Measurements from ENCODE around the gene USP48.
"Not testable (repeated sequence)": the region's sequence is repeated elsewhere in the genome, so short reads cannot be mapped to it uniquely, and the experiment has no call there.

The USP48 gene

DNA sequence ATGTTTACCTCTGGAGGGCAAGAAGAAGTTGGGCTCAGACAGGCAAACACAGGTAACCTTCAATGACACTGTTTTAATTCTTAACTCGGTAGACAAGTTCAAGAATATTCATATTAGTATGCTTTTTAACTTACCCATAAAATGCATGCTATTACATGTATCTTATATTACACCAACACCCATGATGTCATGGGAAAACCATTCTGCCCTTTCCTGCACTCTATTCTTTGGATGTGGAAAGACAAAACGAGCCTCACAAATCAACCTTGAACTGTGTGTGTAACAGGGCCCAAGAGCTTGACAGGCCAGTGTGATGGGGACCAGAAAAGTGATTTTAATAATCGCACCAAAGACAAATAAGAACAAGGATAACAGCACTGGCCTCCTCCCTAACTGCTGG is 91.2 kb downstream of the USP48 start:
- DNase-seq, result no peak

DNA sequence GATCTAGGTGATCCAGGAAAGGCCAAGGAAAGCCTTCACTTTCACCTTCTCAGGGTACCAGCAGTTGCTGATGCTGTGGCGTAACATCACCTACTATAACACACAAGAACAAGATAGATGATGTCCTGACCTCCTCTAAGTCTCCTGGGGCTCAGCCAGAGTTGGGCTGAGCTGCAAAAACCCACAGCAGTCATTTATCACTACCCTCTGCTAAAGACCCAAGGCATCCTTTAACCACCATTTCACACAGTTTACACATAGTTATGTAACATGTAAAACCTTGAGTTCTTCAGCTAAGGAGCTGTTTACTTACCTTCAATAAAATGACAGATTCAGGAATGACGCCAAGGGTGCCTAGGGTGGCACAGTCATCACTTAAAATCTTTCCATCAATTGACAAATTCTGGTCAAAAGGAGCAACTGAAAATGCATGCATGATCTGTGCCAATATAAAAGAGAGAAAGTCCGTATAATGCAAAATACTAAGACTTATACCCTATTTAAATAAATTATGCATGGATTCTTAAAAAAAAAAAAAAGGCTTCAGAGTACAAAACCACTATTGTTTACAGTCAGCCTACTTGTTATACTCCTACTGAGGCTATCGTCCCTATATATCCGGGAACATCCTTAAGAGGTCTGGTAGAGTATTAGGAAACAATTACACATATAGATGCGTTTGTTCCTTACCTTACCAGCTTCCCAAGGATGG is 93.1 kb downstream of the USP48 start:
- no peak for DNase-seq

DNA sequence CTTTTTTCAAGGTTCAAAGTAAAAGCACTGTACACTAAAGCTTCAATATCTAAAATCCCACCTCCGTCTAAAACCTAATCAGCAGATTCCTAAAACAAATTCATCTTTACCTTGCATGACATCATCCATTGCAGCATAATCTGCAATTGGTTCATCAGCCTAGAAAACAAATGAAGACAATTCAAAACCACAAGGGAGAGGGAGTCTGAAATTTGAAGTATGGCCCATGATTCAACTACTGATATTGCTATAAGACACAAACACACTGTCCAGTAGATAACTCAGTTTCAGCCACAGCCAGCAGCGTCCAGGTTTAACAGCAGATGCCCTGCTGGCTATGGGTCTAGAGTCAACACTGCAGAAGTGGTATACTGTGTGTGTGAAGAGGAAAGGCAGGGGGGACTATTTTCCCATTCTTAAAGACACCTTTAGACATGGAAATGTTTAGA is 95.8 kb downstream of the USP48 start:
- DNase-seq, result no peak

DNA sequence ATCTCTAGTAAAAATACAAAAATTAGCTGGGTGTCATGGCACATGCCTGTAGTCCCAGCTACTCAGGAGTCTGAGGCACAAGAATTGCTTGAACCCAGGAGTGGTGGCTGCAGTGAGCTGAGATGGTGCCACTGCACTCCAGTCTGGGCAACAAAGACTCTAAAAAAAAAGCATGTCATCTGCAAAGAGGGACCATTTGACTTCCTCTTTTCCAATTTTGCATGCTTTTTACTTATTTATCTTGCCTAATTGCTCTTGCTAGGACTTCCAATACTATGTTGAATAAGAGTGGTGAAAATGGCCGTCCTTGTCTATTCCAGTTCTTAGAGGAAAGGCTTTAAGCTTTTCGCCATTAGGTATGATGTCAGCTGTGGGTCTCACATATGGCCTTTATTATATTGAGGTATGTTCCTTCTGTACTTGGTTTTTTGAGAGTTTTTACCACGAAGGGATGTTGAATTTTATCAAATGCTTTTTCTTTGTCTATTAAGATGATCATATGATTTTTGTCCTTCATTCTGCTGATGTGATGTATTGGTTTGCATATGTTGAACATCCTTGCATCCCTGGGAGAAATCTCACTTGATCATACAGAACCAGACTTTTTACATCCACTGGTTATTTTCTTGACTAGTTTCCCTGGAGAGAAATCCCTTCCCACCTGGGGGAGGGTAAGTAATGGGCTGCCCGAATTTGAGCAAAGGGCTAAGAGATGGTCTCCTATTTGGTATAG is 96.8 kb downstream of the USP48 start:
- DNase-seq, result no peak

DNA sequence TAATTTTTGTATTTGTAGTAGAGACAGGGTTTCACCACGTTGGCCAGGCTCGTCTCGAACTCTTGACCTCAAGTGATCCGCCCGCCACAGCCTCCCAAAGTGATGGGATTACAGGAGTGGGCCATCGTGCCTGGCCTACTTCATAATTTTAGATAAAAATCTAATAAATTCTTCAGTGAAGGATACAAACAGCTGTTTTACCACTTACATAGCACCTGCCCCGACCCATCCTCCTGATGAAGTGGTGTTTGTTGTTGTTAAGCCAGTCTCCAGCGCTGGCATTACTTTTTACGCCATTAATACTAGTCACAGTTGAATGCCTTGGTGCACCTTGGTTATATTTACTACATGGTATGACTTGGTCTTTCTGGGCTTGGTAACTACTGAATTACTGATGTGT is 101.5 kb downstream of the USP48 start:
- no peak for DNase-seq

DNA sequence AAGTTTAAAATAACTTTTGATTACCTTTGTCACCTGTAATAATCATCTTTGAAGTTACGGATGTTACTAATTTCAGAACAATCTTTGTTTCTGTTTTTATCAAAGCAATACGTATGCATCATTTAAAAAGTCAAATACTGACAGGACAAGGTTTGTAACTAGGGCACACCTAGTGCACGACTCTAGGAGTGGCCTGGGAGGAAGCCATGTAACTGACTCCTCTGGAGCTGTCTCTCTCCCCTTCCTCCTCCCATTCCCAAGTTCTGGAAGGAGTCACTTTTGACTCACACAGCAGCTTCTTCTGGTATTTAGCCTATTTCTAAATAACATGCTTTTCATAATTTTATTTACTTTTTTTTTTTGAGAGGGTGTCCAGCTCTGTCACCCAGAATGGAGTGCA is 102.0 kb downstream of the USP48 start:
- DNase-seq, result no peak

DNA sequence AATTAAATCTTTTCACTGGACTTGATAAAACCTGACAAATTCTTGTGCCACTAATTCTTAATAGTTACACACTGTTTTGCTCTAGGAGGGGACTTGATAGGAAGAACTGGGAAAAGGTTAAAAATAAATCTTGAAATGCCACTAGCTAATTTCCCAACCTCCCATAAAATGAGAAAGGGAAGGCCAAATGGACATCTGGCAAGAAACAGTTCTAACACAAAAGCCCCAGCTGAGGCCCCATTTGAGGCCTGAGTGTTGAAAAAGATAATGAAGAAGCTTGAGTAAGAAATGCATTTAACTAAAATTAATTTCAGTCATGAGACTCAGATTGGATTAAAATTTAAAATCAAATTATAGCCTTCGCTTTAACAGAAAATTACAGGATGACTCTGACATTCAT is 102.6 kb downstream of the USP48 start:
- DNase-seq, result no peak

DNA sequence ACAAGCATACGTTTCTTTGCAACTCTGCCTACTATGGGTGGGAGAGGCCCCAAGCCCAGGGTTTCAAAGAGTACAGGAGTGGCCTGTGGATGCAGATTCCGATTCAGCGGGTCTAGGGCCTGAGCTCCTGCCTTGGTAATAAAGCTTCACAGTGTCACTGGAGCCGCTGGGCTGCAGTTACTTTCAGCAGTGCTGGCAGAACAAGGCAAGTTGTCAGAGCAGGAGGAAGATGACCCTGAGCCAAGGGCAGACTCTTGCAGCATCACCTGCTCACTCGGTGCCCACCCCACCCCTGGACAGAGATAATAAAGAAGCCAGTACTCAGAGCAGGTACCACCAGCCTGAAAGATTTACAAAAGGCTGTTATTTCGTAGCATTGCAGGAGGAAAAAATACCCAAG is 105.8 kb downstream of the USP48 start:
- no peak for DNase-seq

DNA sequence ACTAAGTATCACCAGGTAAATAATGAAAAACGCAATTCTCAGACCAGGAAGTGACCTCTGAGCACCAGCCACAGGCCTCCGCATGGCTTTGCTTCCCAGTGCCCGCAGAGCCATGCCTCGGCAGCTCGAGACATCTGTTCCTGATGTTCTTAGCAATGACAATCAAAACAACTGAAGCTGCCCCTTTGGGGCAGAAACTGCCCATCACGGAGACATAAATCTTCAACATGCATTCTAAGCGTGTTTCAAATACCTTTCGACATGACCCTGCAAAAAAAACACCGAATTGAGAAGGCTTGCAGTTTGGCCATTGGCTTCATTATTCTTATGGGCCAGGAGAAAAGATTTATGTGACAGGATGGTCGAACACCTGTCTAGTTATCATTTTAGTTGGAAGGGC is 108.0 kb downstream of the USP48 start:
- no peak for DNase-seq

DNA sequence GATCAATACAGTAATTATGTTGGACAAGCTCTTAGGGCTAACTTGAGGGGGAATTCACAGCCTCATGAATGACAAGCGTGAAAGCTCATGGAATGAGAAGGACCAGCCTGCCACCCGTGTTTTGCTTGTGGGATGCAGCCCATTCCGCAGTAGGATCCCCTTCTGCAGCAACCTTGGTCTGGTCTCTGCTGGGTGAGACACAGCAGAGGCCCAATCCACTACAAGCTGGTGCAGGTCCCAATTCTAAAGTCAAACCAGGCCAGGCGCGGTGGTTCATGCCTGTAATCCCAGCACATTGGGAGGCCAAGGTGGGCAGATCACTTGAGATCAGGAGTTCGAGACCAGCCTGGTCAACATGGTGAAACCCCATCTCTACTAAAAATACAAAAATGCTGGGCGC is 109.1 kb downstream of the USP48 start:
- DNase-seq, result not testable (repeated sequence)

DNA sequence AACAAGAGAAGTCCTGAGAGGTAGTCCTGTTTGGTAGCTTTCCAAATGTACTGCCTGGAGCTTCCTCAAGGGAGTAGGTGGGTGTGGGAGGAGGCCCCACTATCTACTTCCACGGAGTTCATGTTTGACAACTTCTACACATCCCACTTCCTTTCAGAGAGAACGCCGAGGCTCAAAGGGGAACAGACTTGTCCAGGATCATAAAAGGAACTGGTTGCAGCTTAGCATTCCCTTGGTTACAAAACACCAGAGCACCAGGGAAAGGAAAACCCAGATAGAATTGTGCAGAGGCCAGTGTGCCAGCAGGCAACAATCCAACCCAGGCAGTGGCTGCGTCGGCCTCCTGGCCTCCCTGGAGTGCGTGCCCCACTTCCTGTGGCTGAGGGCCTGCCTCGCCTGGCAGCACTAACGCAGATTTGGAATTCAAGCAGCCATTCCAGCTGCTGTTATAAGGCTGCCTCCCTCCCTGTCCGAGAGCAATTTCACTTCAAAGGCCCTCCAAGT is 109.6 kb downstream of the USP48 start:
- no peak for DNase-seq

DNA sequence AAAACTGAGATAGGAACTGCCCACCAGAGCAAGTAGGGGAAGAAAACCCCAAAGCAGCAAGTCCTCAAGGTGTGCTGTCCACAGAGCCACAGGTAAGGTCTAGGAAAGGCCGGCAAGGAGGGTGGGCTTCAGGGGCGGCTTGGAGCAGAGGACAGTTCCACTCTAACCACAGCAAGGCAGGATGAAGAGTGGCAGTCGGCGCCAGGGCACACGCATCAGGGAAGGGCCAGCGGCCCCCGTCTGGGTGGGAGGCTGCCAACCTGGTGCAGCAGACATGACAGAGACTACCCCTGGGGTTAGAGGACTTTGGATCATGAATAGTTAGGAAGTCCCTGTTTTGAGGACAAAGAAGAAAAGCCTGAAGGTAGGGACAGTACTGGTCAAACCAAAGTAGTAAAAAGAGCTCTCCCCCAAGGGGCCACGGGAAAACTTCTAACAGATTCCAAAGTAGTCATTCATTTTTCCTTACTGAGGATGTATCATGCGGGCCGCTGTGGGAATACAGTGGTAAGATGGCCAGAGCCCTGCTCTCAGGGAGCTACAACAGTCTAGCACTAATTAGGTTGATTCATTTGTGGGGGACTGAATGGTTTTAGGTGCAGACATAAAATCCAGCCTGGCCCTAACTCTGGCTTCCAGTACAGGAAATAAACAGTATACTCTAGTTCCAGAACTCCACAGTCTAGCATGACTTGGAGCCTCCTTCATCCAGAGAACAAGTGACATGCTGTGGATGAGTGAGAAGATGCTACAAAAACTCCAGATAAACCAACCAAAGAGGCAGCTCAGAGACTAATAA is 110.3 kb downstream of the USP48 start:
- DNase-seq, result no peak

DNA sequence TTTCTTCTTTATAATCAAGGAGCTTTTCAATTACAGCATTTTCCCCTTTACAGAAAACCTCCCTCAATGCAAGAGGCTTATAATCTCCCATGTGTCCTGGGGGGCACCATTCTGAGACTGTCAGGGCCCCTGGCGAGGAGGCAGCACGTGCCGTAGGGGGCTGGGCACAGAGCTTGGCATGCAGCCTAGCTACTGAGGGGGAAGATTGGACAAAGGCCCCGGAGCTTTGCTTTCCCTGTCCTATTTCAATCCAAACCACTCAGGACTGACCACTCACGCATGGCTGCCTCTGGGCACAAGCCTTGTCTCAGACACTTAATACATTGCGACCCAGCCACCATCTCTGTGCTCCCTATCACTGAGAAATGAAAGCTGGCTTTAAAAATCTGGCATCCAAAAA is 111.0 kb downstream of the USP48 start:
- DNase-seq, result no peak

DNA sequence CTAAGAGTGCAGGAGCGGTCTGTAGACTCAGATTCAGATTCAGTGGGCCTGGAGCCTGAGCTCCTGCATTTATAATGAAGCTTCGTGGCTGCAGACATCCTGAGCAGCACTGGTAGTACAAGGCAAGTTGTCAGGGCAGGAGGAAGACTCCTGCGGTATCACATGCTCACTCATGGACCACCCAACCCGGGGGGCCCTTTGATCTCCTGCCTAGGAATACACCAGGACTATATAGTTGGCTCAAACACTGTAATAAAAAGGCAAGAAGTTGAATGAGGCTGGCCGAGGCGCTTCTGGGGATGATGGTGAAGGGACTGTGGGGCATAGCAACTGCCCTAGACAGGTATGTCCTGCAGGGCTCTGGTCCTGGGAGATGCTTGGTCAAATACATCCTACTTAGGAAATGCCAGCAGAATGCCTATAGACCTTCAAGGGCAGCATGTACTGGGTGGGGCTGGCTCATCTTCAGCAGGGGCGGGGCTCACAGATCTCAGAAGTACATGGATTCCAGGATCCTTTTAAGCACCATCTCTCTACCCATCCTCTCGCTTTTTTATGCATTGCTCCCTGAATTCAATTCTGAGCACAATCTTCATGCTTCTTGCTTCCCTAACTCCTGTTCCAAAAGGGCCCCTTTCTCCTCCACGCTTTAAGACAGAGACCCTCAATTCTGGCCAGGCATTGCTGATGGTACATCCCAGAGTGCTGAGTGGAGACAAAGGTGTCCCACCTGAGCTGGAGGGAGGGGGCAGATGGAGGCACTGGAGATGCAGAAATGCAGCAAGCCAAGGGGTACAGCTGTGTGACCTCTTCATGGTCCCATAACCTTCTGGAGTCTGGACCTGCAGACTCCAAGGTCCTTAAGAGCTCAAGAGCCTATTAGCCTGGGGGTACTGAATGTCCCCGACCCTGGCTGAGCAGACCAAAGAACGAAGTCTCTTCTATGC is 111.7 kb downstream of the USP48 start:
- no peak for DNase-seq

DNA sequence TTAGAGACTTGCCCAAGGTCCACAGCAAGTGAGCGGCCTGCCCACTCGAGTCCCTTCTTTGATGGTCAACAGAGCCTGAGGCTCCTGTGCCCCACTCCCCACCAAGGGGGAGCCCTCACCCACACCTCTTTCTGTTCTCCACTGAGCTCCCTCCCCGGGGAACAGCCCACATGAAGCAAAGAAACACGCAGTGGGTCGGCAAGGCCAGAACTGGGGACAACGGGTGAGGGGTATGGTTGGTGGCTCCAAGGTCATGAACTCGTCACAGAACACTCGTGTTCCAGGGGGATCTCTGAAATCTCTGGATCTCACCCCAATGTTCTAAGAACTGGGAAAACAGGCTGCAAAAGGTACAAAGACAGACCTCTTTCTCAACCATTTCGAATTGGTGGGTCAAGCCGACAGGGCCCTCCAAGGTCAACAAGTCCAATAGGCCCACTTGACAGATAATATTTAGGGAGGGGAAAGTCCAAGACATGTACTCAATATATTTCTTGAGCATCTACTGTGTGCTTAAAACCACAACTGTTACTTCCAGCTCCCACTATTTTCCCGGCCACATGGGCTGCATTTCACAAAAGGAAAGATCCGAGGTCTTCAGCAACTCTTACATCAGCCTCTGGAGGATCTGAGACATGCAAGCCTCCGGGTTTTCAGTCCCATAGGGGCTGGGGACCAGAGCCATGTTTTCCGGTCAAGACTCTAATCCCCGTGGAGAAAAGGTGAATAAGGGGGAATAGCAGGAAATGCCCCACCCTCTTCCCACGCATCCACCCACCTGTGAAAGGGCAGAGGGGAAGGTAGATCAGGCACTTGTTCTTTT is 112.7 kb downstream of the USP48 start:
- no peak for DNase-seq

DNA sequence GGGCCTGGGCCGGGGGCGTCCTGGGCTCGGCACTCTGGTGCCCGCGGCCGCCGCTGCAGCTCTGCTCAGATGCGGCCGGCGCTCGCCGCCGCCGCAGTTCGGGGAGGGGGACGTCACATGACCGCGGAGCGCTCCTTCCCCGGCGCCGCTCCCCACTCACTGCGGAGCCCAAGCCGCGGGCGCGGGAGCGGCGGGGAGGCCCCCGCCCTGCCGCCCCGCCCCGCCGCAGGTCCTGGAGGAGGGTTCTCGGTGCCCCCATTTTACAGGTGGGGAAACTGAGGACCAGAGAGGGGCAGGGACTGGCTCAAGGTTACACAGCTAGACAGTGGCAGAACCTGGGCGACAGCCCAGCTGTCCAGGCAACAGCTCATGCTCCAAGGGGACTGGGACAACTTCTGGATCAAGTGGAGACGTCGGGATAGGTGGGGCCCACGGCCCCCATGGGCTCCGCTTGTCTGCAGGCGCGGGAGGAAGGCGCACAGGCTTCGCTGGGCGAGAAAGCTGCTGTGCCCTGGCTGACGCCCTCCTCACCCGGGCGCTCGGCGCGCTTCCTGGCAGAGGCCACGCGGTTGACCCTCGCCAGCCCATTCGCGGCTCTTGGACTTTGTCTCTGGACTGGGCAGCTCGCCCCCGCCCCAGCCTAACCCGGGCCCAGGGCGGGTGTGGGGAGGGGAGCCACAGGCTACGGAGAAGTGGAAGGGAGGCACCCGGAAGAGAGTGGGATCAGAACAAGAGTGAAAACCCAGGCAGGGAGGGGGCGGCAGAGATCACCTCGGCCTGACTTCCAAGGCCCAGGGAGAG is 113.5 kb downstream of the USP48 start, which contains the start of gene RAP1GAP:
Gene RAP1GAP (minus strand): TSS at position 100 of the 801 bp plus-strand sequence. CDS start 49,325 bp downstream, outside the sequence.
- DNase-seq, result peak; percentile 32

DNA sequence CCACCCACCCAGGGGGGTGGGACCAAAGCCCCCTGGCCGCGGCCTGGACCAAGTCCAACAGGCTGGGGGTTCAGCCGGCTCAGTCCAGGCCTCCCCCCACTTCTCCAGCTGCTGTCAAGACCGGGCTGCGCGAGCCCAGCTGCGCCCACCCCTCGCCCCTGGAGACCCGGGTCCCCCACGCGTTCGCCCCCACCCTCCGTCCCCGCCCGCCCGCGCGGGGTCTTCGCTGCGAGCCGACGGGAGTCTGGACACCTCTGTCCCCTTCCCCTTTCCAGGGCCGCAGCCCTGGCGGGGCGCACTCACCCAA is 114.0 kb downstream of the USP48 start:
- no peak for DNase-seq

DNA sequence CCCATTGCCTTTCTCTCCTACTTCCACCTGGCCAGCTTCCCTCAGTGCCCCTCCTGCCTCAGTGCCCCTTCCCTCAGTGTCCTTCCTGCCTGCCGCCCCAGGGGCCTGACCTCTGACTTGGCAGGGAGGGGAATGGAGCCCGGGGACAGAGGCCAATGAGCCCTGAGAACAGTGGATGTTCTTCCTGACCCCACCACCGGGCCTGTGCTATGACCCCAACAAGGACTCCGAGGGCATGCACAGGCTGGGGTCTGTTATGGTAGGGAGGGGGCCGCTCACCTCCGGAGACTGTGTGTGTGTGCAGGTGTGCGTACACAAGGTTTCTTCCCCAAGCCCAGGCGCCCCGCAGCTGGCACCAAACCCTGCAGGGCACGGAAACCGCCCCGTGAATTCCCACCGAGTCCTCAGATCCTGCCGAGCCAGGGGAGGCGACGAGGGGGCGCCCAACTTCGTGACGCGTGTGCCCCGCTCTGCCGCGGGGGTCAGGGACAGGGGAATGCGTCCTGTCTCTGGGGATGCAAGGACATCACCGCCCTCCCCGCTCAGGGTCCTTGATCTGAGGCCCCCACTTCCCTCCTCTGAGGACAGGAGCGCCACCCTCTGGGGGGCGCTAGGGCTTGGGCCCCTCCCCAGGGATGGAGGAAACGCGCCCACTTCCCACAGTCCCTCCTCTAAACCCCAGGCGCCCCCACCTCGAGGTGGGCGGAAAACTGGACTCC is 114.6 kb downstream of the USP48 start:
- DNase-seq, result no peak

DNA sequence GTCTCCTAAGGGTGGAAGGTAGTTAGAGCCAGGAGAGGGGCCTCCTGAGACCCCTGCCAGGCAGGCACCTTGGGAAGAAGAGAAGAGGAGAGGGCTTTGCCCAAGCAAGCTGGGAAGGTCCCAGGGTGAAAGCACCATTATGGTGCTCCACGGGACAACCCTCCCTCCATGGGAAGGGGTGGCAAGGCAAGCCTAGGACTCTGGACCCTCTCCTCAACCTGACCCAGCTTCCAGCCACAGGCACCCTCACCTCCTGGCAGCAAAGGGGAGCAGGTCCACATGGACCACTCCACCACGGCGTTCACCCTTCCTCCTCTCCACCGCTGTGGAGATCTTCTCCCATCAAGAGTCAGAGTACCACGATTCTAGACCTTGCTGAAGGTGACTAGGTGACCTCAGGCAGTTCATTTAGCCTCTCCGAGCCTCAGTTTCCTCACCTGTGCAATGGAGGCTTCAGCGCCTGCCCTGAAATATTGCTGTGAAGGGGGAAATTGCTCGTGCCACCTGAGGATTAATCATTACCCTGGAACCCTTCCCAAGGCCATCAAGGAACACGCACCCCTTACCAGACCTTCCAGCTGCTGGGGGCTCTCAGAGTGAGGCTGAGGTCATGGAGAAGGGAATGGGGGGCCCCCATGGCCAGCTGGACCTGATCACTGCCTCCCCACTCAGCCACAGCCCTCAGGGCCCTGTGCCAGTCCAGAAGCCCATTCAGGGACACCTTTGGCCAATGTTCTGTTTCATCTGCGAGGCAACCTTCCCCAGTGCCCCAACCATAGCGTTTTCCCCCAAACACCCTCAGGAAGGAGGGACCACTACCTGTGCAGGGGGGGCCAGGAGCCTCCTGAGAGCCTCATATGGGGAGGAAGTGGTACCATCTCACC is 115.4 kb downstream of the USP48 start:
- no peak for DNase-seq
